GM18519 (cell line): ENCODE measurements around the gene OR51E1.

ENCODE experiments used
- ATAC-seq: cut with Tn5 transposase; IDR thresholded peaks from one replicate; pipeline ENCODE4 v1.9.1; 2021; ENCODE audit warnings: mild to moderate bottlenecking, moderate library complexity; ENCODE audit not compliant: unreplicated experiment, low FRiP score

OR51E1 gene

DNA sequence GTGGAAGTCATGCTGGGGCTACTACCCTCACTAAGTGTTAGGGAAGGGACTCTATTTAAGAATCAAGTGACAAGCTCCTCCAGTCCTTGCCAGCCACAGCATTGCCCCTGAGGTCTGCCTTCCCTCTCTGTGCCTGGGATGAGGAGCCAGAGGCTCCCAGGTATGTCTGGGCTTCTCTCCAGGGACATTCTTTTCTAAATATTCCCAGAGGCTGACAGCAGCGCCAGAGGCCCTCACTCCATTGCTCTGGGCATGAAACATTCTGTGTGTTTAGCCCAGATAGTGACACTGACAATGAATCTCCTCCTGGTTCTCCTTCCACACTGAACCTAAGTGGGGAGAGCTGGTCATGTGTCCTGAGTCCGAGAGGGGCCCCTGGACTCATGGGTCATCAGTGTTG lies 2.2 kb downstream of the OR51E1 start:
- ATAC-seq: no peak

DNA sequence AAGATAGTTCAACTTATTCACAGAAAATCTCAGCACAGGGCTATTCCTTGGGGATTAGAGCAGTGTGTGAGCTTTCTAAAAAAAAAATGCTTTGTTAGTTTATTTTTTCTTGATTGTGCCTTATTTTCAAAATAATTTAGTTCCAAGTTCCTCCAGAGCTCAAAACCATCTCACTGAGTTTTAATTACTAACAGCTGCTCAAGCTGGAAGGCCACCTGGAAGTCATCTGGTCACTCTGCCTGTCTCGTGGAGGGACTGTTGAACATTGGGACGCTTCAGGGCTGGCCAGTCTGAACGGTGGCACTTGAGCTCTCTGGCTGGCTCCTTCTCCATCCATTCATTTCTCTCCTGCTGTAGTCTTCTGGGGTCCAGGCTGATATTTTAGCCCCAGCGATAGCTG lies 4.0 kb downstream of the OR51E1 start:
- no peak for ATAC-seq

DNA sequence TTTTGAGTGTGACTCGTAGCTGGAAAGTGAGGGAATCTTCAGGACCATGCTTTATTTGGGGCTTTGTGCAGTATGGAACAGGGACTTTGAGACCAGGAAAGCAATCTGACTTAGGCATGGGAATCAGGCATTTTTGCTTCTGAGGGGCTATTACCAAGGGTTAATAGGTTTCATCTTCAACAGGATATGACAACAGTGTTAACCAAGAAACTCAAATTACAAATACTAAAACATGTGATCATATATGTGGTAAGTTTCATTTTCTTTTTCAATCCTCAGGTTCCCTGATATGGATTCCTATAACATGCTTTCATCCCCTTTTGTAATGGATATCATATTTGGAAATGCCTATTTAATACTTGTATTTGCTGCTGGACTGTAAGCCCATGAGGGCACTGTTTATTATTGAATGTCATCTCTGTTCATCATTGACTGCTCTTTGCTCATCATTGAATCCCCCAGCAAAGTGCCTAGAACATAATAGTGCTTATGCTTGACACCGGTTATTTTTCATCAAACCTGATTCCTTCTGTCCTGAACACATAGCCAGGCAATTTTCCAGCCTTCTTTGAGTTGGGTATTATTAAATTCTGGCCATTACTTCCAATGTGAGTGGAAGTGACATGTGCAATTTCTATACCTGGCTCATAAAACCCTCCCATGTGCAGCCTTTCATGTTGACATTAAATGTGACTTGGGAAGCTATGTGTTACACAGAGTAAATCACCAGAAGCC lies 11.0 kb downstream of the OR51E1 start:
- ATAC-seq: no peak

DNA sequence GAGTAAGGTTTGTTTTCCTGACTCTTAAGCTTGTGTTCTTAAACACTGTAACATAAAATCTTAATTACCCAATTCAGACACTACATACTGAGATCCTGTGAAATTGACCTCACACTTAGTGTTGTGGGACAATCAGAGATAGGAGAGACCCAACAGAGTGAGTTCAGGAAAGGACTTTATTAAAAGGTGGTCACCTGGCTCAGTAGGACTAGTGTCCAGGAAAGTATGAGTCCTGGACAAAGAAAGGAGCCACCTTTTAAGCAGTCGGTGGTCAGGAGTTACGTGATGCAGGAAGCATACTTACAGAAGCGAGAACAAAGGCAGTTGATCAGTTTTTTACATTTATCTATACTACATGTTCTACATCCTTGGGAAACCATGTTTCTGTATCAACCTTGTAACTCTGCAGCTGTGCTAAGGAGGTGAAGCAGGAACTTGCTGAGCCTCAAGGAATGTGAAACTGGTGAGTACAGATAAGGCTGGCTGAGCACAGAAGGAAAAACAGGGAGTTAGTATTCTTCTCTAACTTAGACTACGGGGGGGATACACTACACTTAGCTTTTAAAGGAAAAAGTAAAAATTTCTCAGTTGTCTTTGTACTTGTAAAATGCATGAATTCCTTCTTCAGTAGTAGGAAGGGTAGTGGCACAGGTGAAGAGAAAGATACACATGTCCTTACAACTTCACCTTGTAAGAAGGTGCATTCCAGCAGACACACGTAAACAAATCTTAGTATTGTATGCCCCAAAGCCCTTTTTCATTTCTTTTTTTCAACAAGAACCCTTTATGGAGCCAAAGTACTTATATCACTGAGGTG lies 15.1 kb downstream of the OR51E1 start:
- ATAC-seq: no peak

DNA sequence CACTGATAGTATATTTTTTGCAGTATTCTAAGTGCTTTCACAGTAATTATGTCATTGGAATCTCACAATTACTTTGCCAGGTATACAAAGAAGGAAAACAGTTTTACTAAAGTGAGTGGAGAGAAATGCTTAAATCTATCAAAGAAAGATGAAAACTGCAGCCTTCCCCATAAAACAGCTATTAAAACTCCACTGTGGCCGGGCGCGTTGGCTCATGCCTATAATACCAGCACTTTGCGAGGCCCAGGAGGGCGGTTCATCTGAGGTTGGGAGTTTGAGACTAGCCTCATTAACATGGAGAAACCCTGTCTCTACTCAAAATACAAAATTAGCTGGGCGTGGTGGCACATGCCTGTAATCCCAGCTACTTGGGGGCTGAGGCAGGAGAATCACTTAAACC lies 19.1 kb downstream of the OR51E1 start:
- ATAC-seq: no peak

DNA sequence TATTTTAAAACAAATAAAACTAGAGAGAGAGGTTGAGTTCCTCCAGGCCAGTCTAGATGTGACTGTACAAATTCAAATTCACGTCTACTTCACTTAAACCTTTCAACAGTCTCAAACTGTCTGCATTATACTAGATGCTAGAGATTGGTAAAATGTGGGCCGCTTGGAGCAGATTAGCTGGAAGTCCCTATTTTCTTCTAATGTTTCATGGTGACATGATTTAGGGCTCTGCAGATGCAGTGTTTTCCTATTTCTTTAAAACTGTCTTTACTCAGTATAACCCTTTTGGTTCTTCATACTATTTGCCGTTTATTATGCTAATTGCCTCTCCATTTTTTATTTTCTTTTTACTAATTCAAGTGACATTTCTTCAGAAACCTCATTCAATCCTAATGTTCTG lies 20.4 kb downstream of the OR51E1 start:
- no peak for ATAC-seq

DNA sequence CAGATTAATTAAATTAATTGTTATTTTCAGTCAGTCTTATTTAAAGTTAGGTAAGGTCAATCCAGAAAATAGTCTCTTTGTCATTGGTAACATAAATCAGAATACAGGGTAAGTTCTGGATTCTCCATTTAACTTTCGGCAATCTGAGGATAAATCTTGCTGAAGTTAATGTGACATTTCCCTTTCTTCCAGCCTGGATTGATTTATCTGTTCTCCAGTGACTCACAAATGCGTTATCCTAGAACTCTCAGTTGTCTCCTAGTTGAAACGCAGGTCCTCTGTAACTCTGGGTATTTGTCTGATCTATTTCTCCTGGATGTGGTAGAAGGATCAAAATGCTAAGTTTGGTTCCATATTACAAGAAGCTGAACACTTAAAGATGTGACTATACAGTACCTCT lies 21.0 kb downstream of the OR51E1 start:
- no peak for ATAC-seq

DNA sequence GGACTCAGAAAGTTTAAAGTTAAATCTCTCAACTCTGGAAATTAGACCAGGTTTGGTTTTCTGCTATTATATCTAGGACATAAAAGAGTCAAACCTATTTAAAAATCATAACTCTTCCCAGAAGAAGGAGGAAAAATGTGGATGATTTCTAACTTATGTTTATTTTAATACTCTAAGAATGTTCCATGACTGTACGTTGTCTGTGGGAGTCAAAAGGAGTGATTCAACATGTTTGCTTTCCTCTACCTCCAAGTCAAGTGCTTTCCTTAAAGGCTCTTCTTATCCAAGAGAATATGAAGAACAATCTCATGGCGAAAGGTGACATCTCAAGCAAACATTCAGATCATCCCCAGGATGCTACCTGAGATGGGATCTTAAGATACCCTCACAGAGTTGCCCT lies 21.6 kb downstream of the OR51E1 start:
- no peak for ATAC-seq

DNA sequence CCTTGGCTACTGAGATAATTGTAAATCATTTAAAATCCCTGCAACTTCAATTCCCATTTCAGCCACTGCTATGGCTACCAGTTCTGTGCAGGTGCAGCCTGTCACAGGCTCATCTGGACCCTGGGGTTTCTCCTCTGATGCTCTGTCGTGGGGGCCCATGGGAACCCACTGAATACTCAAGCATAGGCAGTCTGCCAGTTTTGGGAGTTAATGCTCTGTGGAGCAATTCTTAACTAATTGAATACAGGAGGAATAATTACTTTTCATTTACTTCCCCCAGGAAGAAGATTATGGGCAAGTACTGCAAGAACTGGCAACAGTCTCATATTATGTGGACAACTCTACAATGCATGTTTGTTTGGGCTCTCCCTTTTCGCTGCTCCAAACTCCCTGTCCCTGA lies 28.0 kb downstream of the OR51E1 start:
- ATAC-seq: no peak

DNA sequence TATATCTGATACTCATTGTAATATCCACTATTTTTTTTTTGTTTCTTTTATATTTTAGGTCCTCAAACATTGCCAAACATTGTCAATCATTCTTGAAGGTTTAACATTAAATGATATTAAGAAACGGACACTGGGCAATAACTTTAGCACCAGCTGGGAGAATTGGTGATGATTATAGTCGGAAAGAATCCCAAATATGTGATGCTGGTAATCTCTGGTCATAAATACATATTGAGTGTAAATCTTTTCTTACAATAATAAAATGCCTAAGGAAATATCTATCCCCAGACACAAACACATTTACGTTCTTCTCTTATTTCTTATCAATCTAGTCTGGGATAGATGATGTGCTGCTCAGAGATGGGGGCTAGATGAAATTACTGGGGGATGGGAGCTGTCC lies 28.7 kb downstream of the OR51E1 start:
- no peak for ATAC-seq

DNA sequence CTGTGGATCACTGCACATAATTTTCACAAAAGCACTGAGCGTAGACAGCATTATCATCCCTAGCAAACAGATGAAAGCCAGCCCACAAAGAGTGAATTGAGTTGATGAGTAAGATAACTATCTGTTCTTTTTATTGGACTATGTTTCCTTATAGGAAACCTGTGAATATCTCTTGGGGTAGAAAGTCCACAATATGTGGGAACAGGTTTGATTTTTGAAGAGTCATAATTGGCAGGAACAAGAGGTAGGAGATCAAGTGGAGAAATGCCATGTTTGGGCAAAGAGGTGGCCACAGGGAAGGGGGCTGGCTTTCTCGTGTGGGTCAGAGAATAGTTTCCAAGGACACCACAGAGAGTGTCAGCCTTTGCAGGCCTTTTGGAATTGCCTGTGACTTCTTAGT lies 30.0 kb downstream of the OR51E1 start:
- ATAC-seq: no peak

DNA sequence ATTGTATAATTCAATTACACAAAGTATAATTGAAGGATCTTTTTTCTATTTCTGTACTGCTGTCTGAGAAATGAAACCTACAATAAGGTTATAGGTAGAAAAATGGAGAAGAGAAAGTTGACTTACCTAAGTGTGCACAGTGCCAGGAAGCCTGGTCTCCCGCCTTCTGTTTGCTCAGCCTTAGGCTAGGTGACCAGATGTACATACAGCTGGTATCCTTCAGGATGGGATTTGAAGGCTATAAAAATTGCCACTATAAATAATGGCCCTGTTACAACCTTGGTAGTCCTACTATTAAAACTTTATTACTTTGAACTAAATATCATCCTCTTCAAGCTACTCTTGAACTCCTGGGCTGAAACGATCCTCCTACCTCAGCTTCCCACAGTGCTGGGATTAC lies 34.2 kb downstream of the OR51E1 start:
- ATAC-seq: no peak

DNA sequence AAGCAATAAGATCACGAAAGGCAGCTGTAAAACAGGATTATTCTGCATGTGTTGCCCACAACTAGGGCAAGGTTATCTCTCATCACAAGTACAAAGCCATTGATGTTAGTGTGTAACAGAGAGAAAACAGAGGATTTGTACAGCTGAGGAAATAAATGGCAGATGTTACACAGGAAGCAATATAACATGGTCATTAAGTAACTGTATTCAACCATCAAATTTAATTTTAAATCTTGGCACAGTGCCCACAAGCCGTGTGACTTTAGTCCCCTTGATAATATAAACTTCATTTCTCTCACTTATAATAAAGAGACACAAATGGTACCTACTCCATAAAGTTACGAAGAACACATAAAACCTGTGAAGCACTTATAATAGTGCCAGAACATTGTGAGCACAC lies 36.6 kb downstream of the OR51E1 start:
- no peak for ATAC-seq

DNA sequence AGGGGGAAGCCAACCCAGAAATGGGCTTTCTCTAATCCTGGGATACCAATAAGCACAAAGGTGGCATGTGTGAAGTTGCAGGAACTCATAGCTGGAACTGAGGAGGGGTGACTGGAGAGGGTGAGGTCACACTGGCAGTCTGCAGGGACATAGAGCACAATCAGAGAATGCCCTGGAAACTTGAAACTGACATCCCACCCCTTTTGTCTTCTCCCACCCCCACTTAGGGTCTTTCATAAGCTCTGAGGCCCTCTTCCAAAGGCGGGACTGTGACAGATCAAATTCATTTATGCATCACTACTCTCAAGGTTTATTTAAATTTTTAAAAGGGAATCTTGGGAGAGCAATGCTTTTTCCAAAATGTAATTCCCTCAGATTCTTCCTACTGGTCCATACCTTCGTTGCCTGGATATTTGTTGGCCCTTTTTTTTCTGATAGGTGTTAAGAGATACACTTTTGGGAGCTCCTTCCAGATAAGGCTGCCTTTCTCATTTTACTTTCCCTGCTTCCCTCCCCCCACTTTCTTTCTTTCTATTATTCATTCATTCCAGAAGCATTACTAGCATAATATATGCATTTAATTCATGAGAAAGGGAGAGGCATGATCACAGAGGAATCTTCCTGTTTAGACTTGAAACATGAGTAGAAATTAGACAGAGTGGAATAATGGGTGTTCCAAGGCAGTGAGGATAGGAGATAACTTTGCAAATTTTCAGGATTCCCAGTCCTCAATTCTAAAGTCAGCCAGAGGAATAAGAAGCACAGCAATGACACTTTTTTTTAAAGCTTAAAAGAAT lies 39.0 kb downstream of the OR51E1 start:
- no peak for ATAC-seq

DNA sequence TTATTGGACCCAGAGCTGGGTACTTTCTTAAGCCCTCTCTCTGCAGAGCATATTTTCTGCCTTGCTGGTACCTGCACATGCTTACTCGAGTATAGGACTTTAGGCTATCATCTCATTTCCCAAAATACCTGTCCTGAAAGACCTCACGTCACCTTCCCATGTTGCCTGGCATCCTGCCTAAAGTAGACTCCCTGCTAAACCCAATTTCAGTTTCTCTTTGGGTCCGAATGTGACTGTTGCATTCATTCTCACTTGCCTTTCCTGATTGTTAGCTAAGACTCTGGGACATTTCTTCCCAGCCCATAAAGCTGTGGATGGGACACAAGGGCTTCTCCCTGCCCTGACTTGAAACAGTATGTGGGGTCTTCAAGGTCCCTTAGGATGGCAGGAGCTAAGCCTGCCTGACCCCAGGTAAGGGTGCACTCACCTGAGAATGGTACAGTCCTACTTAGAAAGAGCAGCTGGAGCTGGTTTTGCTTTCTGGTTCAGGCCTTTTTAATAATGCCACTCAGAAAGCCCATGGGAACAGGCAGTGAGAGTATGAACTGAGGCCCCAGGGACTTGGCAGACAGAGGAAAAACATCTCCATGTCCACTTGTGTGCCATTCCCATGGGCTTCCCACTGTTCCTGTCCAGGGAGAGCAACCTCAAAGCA lies 41.0 kb downstream of the OR51E1 start:
- ATAC-seq: no peak

DNA sequence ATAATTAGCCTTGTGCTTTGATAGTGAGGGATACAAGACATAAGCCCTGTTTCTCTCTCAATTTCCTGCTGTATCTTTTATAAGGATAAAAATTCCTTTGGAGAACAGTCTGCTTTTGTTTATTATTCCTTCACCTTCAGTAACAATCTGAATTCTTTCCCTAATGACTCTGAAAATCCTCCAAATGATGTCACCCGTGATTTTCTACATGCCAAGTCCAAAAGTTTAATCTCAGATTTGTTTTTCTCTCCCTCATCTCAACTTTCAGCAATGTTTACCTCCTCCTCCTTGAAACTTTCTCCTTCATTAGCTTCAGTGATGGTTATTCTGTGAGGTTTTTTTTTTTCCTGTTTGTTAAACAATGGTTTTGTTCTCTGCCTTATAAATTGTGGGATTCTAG lies 51.7 kb downstream of the OR51E1 start:
- no peak for ATAC-seq

DNA sequence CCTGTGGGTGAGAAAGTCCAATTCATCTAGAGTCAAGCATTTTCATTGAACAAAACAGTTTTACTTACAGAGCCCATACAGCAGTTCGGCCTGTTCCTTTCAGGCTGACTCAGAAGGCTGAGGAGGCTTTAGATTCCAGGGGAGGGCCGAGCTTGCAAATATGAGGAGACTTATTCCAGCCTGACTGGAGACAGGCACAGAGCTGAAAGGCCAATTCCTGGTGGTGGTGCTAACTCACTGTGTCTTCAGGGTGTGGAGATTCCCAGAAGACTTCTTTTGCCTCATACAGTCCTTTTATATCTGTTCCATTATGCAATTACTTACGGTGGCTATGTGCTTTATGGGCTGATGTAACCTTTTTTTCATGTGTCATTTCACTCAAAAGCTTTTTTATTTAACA lies 53.8 kb downstream of the OR51E1 start, which contains the start of gene OR51E2:
TSS of gene OR51E2 (minus strand) at position 269 of the 400 bp plus-strand sequence. CDS start 15,142 bp downstream, outside the sequence.
- ATAC-seq: no peak

DNA sequence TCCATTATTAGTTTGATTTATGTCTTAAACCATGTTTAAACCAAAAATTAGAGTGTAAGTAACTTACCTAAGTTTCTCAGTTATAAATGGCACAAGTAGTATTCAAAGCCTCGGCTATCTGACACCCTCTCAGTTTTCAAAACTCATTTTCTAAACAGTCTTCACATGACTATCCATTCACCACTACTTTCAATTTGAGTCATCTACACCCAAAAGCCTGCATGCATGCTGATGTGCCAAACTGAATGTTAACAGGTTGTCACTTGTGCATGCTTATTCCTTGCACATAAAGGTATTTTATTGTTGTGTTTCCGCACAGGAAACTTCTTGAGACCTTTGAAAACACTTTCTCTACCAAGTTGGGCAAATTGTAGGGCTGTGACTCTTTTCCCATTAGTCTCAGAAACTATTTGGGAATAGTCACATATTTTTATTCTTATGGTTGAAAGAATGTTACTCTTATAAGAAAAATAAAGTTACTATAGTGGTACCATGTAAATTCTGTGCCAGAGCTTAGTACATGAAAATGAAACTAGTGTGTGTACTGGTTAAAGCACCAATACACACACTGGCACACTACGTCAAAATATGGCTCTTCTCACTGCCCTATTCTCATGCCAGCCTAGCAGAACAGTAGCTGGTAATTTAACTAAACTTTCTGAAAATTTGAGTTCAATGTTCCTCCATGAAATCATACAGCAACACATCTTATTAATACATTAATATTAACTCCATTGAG lies 56.1 kb downstream of the OR51E1 start:
- peak; percentile 98 for ATAC-seq

DNA sequence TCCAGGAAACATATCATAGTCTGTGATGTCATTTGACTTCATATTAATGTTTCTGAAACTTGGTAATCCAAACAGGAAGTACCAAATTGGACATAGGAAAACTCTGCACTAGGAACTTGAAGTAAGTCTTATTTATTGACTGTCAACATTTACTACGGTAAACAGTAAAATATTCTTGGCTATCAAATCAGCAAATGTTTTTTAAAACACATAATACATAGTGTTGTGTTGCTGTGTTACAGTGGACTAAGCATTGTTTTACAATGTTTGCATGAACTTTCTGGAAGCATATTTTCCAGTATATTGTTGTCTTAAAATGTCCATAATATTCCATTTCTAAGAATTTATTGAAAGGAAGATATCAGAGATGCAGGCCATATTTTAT lies 56.6 kb downstream of the OR51E1 start:
- ATAC-seq: no peak
